ENCODE results near the gene PBLD.

PBLD gene

DNA sequence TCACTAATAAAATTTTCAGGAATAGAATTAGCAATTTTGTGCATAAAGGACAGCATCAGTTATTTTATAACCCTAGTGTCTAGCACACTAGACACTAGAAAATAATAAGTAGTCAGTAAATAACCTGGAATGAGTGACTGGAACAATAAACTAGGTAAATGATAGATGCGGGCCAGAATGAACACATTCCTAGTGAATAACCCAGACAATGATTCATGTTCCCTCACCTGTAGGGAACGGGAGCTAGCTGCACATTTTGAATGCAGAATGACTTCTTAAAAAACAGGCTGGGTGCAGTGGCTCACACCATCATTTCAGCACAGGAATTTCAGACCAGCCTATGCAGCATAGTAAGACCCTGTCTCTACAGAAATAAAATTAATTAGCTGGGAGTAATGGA lies 97.6 kb downstream of the PBLD start:
- H3K4me1 Mint-ChIP-seq, result peaks cover 10% of the 10 kb centered on the region
- no peak overlapping the region for H3K4me3 Mint-ChIP-seq
- H3K36me3 Mint-ChIP-seq (ENCODE audit: insufficient read depth), result no peaks in the 10 kb centered on the region
- ATAC-seq (replicated peaks; ENCODE audit: extremely low read depth, poor library complexity, severe bottlenecking), result no peak
- no peaks in the 10 kb centered on the region for H3K9me3 Mint-ChIP-seq
- DNase-seq (ENCODE audit: low spot score in 2 of 2), result no peak
- peaks cover 27% of the 10 kb centered on the region for H3K27me3 Mint-ChIP-seq
- H3K27ac Mint-ChIP-seq (ENCODE audit: low read depth), result no peak overlapping the region

DNA sequence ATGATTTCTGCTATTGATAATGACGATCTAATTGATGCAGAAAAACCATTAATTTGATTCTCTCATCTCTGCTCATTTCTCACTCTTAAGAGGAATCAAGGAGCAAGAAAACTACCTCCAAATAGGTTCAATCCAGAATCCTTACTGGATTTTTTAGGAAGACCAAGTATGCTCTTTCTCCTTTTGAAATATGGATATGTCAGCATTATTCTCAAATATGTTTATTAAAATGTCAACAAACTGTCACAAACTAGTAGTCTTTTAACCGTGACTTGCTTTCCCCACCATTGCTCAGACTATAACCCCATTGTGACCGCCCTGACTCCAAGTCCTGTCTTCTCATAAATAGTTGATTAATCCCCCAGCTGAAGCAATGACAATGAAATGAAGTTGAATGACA lies 99.7 kb downstream of the PBLD start:
- ATAC-seq (replicated peaks; ENCODE audit: extremely low read depth, poor library complexity, severe bottlenecking), result no peak
- Mint-ChIP-seq H3K4me3 (no peak overlapping the region), H3K27me3 (peaks cover 42% of the 10 kb centered on the region), H3K4me1 (peaks cover 10% of the 10 kb centered on the region), H3K27ac (ENCODE audit: low read depth) (no peak overlapping the region), H3K36me3 (ENCODE audit: insufficient read depth) (no peaks in the 10 kb centered on the region), H3K9me3 (no peaks in the 10 kb centered on the region)
- DNase-seq (ENCODE audit: low spot score in 2 of 2), result no peak
